OCI-M2 (cell line): Measurements from ENCODE around the gene DNTTIP2.
"Not testable (repeated sequence)": the region's sequence is repeated elsewhere in the genome, so short reads cannot be mapped to it uniquely, and the experiment has no call there.

Experiments
- DNase-seq: peaks from one replicate; lab custom pipeline; 2025; ENCODE audit not compliant: unreplicated experiment; lab: John Stamatoyannopoulos, UW

The DNTTIP2 gene

GRCh38 chr1:93876244-93876643, 2.8 kb downstream of the DNTTIP2 start:
- DNase-seq: no peak

GRCh38 chr1:93874025-93874651, 4.9 kb downstream of the DNTTIP2 start:
- DNase-seq: no peak

GRCh38 chr1:93871366-93871765, 7.6 kb downstream of the DNTTIP2 start:
- DNase-seq: no peak

- no peak for DNase-seq
Observed at GRCh38 chr1:93869653-93870052, 9.4 kb downstream of the DNTTIP2 start.

- DNase-seq: not testable (repeated sequence)
Observed at GRCh38 chr1:93868492-93868891, 10.5 kb downstream of the DNTTIP2 start.

GRCh38 chr1:93865253-93865652, 13.8 kb downstream of the DNTTIP2 start:
- no peak for DNase-seq

- DNase-seq: no peak
Observed at GRCh38 chr1:93864175-93864574, 14.8 kb downstream of the DNTTIP2 start.

- not testable (repeated sequence) for DNase-seq
Observed at GRCh38 chr1:93857653-93858052, 21.4 kb downstream of the DNTTIP2 start.

- not testable (repeated sequence) for DNase-seq
Observed at GRCh38 chr1:93855983-93856382, 23.0 kb downstream of the DNTTIP2 start.

- no peak for DNase-seq
Observed at GRCh38 chr1:93853940-93854339, 25.1 kb downstream of the DNTTIP2 start.

GRCh38 chr1:93851878-93852277, 27.1 kb downstream of the DNTTIP2 start:
- DNase-seq: no peak

GRCh38 chr1:93851327-93851712, 27.7 kb downstream of the DNTTIP2 start:
- no peak for DNase-seq

GRCh38 chr1:93850687-93851326, 28.2 kb downstream of the DNTTIP2 start:
- DNase-seq: not testable (repeated sequence)

- no peak for DNase-seq
Observed at GRCh38 chr1:93848350-93848883, 30.6 kb downstream of the DNTTIP2 start.

- no peak for DNase-seq
Observed at GRCh38 chr1:93847811-93848288, 31.2 kb downstream of the DNTTIP2 start.

- DNase-seq: peak; percentile 62
Observed at GRCh38 chr1:93846992-93847810, 31.8 kb downstream of the DNTTIP2 start.

- DNase-seq: no peak
Observed at GRCh38 chr1:93846206-93846991, 32.6 kb downstream of the DNTTIP2 start.

GRCh38 chr1:93845538-93846205, 33.3 kb downstream of the DNTTIP2 start:
- no peak for DNase-seq

- DNase-seq: no peak
Observed at GRCh38 chr1:93844262-93845045, 34.6 kb downstream of the DNTTIP2 start.
